HCT116 (cell line): ENCODE results near the gene SMG9. TPM values are rescaled to one million over a fixed set of nuclear protein-coding genes. Genes with fewer than 3 reads are reported as not detected.

ENCODE experiments used
- ATAC-seq: fragments of 200-7000 bp; cut with Tn5 transposase; 2 replicates; pipeline ENCODE4 v1.9.1; 2020; ENCODE audit warnings: mild to moderate bottlenecking, moderate library complexity
- BruUV-seq: library from RNA; stranded (reverse); fragments of 400-500 nt; replicated peaks from 2 replicates; lab custom pipeline; 2021; lab: Mats Ljungman, UMichigan
- CTCF ChIA-PET: fragments of 300-600 bp; sonication (Branson Sonifier 250); formaldehyde crosslinking; loops from one replicate; lab custom pipeline; 2021; ENCODE audit warnings: antibody characterized with exemption; lab: Charles Lee
- POLR2A ChIA-PET: fragments of 300-600, 350-600 bp; sonication (Branson Sonifier 250); formaldehyde crosslinking; loops from one replicate; lab custom pipeline; 2021; ENCODE audit warnings: antibody characterized with exemption; lab: Charles Lee
- RAD21 ChIA-PET, 2 experiments: fragments of 300-600 bp; sonication (Branson Sonifier 250); formaldehyde crosslinking; loops; one replicate each; lab custom pipeline; 2023; ENCODE audit warnings: low total read pairs in 2 of 2; ENCODE audit not compliant: uncharacterized antibody in 2 of 2, unreplicated experiment in 2 of 2, low non-redundant PET in 1 of 2; lab: Charles Lee
- DNase-seq: peaks from one replicate; pipeline ENCODE4 v3.0.0-alpha.2; 2010; ENCODE audit warnings: low read depth, low spot score
- H2AFZ ChIP-seq: fragments of 200-600 bp; shearing (Covaris generic), sonication (generic); 2 replicates; pipeline ENCODE4 v1.6.1; 2017; ENCODE audit warnings: low read depth, mixed run types, mixed read lengths, antibody characterized with exemption, low read length; ENCODE audit not compliant: poor library complexity, severe bottlenecking
- H3K27ac ChIP-seq: 2 replicates; pipeline ENCODE4 v1.5.1; 2012; ENCODE audit warnings: low read depth, low read length
- H3K27me3 ChIP-seq: fragments of 200-600 bp; sonication (generic); 2 replicates; pipeline ENCODE4 v1.6.1; 2016; ENCODE audit warnings: mixed run types, low read length, mixed read lengths; ENCODE audit not compliant: insufficient read depth
- H3K36me3 ChIP-seq, 2 experiments: fragments of 200-500 bp in 1 of 2; fragments of 200-600 bp in 1 of 2; sonication (Bioruptor generic) in 1 of 2; sonication (generic) in 1 of 2; 2 replicates each; pipeline versions ENCODE4 v1.5.1 to v1.6.1; 2014 to 2016; ENCODE audit warnings: low read length in 2 of 2, inconsistent platforms in 1 of 2, mixed read lengths in 1 of 2, mixed run types in 1 of 2; ENCODE audit not compliant: insufficient read depth in 2 of 2, control insufficient read depth in 1 of 2
- H3K4me1 ChIP-seq, 2 experiments: fragments of 200-600 bp in 1 of 2; sonication (generic) in 1 of 2; 2 replicates each; pipeline versions ENCODE4 v1.5.1 to v1.6.1; 2012 to 2017; ENCODE audit warnings: low read length in 2 of 2, inconsistent platforms in 1 of 2, mild to moderate bottlenecking in 1 of 2, mixed read lengths in 1 of 2, mixed run types in 1 of 2, moderate library complexity in 1 of 2; ENCODE audit not compliant: insufficient read depth in 2 of 2, control insufficient read depth in 1 of 2
- H3K4me2 ChIP-seq: fragments of 200-600 bp; sonication (generic); 2 replicates; pipeline ENCODE4 v1.6.1; 2017; ENCODE audit warnings: mixed run types, low read length, mixed read lengths
- H3K4me3 ChIP-seq, 2 experiments: fragments of 200-600 bp in 1 of 2; sonication (generic) in 1 of 2; replicated peaks in 1 of 2; 2 replicates each; pipeline ENCODE4 v1.5.1; 2011 to 2016; ENCODE audit warnings: low read length in 2 of 2, control low read depth in 1 of 2, low read depth in 1 of 2, mild to moderate bottlenecking in 1 of 2, mixed read lengths in 1 of 2, mixed run types in 1 of 2
- H3K79me2 ChIP-seq: fragments of 200-600 bp; sonication (generic); 2 replicates; pipeline ENCODE4 v1.6.1; 2017; ENCODE audit warnings: mild to moderate bottlenecking, mixed run types, low read length, moderate library complexity, mixed read lengths; ENCODE audit not compliant: insufficient read depth
- H3K9ac ChIP-seq: fragments of 200-600 bp; sonication (generic); 2 replicates; pipeline ENCODE4 v1.6.1; 2016; ENCODE audit warnings: low read length, mixed read lengths
- H3K9me2 ChIP-seq: fragments of 200-600 bp; sonication (generic), shearing (Covaris generic); 2 replicates; pipeline ENCODE4 v1.6.1; 2017; ENCODE audit warnings: mixed run types, mild to moderate bottlenecking, moderate library complexity; ENCODE audit not compliant: insufficient read depth
- H3K9me3 ChIP-seq, 2 experiments: fragments of 200-500 bp in 1 of 2; fragments of 200-600 bp in 1 of 2; sonication (Bioruptor generic) in 1 of 2; sonication (generic) in 1 of 2; 2 replicates each; pipeline ENCODE4 v1.6.1; 2014 to 2017; ENCODE audit warnings: low read length in 2 of 2, mixed read lengths in 2 of 2, inconsistent platforms in 1 of 2, low read depth in 1 of 2, mild to moderate bottlenecking in 1 of 2, mixed run types in 1 of 2, moderate library complexity in 1 of 2; ENCODE audit not compliant: control insufficient read depth in 1 of 2, insufficient read depth in 1 of 2
- H4K20me1 ChIP-seq: fragments of 200-600 bp; sonication (generic), shearing (Covaris generic); 2 replicates; pipeline ENCODE4 v1.6.1; 2017; ENCODE audit warnings: mixed run types, mild to moderate bottlenecking, moderate library complexity; ENCODE audit not compliant: insufficient read depth
- RAD21 ChIP-seq: IDR thresholded peaks from 2 replicates; pipeline ENCODE4 v1.6.1; 2012; ENCODE audit warnings: low read depth, mild to moderate bottlenecking
- ZBTB33 ChIP-seq: IDR thresholded peaks from 2 replicates; pipeline ENCODE4 v1.6.1; 2011; ENCODE audit warnings: mild to moderate bottlenecking, low read length, moderate library complexity; ENCODE audit not compliant: insufficient replicate concordance; ENCODE audit errors: extremely low read depth
- intact Hi-C: fragments of 100-400 bp; cut with micrococcal nuclease; formaldehyde crosslinking; loops from 2 replicates; pipeline ENCODE4 v1.10.0; 2022
- total RNA-seq: library from RNA; stranded (reverse); gene quantifications from one replicate; pipeline ENCODE4 v1.2.1, GENCODE V29; 2021; ENCODE audit not compliant: unreplicated experiment
- TF ChIP-seq, protein P1 (sequence below), 3 experiments: fragments of 200-600 bp in 1 of 3; sonication (generic) in 1 of 3; IDR thresholded peaks in 2 of 3; conservative IDR thresholded peaks in 1 of 3; 2 replicates each; pipeline ENCODE4 v1.5.1; 2012 to 2017; ENCODE audit warnings: low read depth in 2 of 3, low read length in 2 of 3, antibody characterized with exemption in 1 of 3, borderline replicate concordance in 1 of 3, control low read depth in 1 of 3, mild to moderate bottlenecking in 1 of 3, mixed read lengths in 1 of 3, mixed run types in 1 of 3, moderate library complexity in 1 of 3; ENCODE audit not compliant: insufficient read depth in 1 of 3

SMG9 gene
- total RNA-seq, 1 experiment from 2014 or later = 80.2 TPM

- Histone ChIP-seq H3K4me3 (no peak overlapping the region), H3K9ac (no peak overlapping the region), H3K9me2 (no peaks in the 10 kb centered on the region), H3K36me3 (peaks cover 1 to 2% of the 10 kb centered on the region in 2 experiments; a peak in 2 of 4 replicates), H4K20me1 (no peaks in the 10 kb centered on the region), H3K9me3 (no peaks in the 10 kb centered on the region), H3K79me2 (no peaks in the 10 kb centered on the region), H3K27me3 (no peaks in the 10 kb centered on the region), H3K27ac (no peak overlapping the region), H3K4me1 (peaks cover 4 to 11% of the 10 kb centered on the region in 2 experiments; a peak in 3 of 4 replicates), H3K4me2 (peak overlapping the region; percentile 44), H2AFZ (no peak overlapping the region)
- POLR2A ChIA-PET = interaction anchor here (6.1 kb wide), 1 partner anchor 54 kb away, joined by 53 read pairs; the partner anchor contains the start of gene PLAUR
- RAD21 ChIA-PET = interaction anchor here (0.7 to 1.4 kb wide), 2 partner anchors 55 kb away, joined by 3 to 6 read pairs; no protein-coding TSS in a partner anchor
- intact Hi-C loops = loop anchor here (1.0 to 5.0 kb wide), 2 partner anchors 54 to 186 kb away; no protein-coding TSS in a partner anchor
- CTCF ChIA-PET = interaction anchor here (0.6 to 4.8 kb wide), 5 partner anchors 12 to 55 kb away, joined by 3 to 38 read pairs (median 4); no protein-coding TSS in a partner anchor
- BruUV-seq = no TSS peak
- TF ChIP-seq, protein P1, sequence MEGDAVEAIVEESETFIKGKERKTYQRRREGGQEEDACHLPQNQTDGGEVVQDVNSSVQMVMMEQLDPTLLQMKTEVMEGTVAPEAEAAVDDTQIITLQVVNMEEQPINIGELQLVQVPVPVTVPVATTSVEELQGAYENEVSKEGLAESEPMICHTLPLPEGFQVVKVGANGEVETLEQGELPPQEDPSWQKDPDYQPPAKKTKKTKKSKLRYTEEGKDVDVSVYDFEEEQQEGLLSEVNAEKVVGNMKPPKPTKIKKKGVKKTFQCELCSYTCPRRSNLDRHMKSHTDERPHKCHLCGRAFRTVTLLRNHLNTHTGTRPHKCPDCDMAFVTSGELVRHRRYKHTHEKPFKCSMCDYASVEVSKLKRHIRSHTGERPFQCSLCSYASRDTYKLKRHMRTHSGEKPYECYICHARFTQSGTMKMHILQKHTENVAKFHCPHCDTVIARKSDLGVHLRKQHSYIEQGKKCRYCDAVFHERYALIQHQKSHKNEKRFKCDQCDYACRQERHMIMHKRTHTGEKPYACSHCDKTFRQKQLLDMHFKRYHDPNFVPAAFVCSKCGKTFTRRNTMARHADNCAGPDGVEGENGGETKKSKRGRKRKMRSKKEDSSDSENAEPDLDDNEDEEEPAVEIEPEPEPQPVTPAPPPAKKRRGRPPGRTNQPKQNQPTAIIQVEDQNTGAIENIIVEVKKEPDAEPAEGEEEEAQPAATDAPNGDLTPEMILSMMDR (IDR thresholded peaks at IDR 0.05 in 2 of 3, conservative IDR thresholded peaks at IDR 0.05 in 1 of 3; ENCODE audit: borderline replicate concordance in 1 of 3, insufficient read depth in 1 of 3, low read depth in 2 of 3, low read length in 2 of 3) = peak; percentile 78 to 80 (median 79); a peak in 5 of 6 replicates
- TF ChIP-seq ZBTB33 (no peak), RAD21 (peak; percentile 90)
- ATAC-seq (peak; percentile 81), DNase-seq (peak; percentile 33)
These were observed 31.2 kb downstream of the SMG9 start for GRCh38 chr19:43723588-43723987.
